ENCODE measurements around the gene FBP1. TPM values are rescaled to one million over a fixed set of nuclear protein-coding genes. Genes with fewer than 3 reads are reported as not detected.

Gene FBP1
- total RNA-seq, 2 experiments from 2014 or later, result 3.0 to 3.6 TPM

DNA sequence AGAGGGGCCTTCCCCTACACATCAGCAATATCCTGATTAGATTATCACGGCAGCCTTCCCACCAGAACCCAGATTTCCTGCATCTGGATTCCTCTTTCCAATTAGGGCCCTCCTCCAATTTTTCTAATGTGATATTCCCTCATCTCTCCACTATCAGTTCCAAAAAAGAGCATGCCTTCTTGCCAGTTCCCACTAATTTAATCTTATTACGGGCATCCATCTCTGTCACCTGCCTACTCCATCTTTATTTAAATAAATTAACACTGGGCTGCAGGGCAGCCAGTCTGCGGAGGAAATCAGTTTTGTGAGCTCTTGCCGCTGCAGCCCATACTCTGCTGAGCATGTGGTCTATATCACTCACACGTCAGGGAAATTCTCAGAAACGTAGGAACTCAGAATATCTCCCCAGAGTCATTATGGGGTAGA, 29.1 kb downstream of the FBP1 start:
- CTCF ChIA-PET, result no interaction called here
- no peak overlapping the region for H3K27ac Mint-ChIP-seq
- TF ChIP-seq, protein P1, sequence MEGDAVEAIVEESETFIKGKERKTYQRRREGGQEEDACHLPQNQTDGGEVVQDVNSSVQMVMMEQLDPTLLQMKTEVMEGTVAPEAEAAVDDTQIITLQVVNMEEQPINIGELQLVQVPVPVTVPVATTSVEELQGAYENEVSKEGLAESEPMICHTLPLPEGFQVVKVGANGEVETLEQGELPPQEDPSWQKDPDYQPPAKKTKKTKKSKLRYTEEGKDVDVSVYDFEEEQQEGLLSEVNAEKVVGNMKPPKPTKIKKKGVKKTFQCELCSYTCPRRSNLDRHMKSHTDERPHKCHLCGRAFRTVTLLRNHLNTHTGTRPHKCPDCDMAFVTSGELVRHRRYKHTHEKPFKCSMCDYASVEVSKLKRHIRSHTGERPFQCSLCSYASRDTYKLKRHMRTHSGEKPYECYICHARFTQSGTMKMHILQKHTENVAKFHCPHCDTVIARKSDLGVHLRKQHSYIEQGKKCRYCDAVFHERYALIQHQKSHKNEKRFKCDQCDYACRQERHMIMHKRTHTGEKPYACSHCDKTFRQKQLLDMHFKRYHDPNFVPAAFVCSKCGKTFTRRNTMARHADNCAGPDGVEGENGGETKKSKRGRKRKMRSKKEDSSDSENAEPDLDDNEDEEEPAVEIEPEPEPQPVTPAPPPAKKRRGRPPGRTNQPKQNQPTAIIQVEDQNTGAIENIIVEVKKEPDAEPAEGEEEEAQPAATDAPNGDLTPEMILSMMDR (IDR thresholded peaks at IDR 0.05), result no peak
- ATAC-seq (ENCODE audit: poor library complexity) (no peak), DNase-seq (no peak)
- Histone ChIP-seq H3K4me3 (ENCODE audit: low read length) (no peak overlapping the region), H3K27ac (ENCODE audit: low read depth in 1 of 2, low read length in 2 of 2) (no peak overlapping the region), H3K27me3 (ENCODE audit: control insufficient read depth in 1 of 2, insufficient read depth in 2 of 2, low read length in 2 of 2) (no peaks in the 10 kb centered on the region), H3K9me3 (ENCODE audit: control insufficient read depth in 1 of 2, insufficient read depth in 1 of 2, low read length in 2 of 2) (no peaks in the 10 kb centered on the region), H3K4me1 (ENCODE audit: insufficient read depth, low read length) (peaks cover 10% of the 10 kb centered on the region), H3K36me3 (ENCODE audit: insufficient read depth, low read length) (no peaks in the 10 kb centered on the region)
- no peaks in the 10 kb centered on the region for H3K9me3 Mint-ChIP-seq
- intact Hi-C loops (cut with DNase I, micrococcal nuclease), result no loop called here
- peaks cover 10% of the 10 kb centered on the region for H3K4me1 Mint-ChIP-seq (ENCODE audit: low read depth)
- POLR2A ChIA-PET, result no interaction called here
- H3K27me3 Mint-ChIP-seq, result peaks cover 30% of the 10 kb centered on the region
- no peak overlapping the region for H3K4me3 Mint-ChIP-seq
- peaks cover 4% of the 10 kb centered on the region for H3K36me3 Mint-ChIP-seq (ENCODE audit: low read depth)

DNA sequence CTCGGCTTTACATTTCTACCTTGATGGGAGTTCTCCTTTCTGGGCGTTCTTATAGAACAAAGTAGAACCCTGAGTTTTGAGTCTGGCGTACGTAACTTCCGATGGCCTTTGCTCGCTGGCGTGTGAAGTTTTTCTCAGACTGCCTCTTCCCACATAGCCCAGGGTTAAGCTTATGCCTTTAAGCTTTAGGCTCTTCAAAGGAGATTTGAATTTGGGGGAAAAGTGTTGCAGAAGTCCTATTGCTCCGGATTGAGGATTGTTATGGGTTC, 32.0 kb downstream of the FBP1 start:
- POLR2A ChIA-PET, result no interaction called here
- ATAC-seq (ENCODE audit: poor library complexity) (no peak), DNase-seq (no peak)
- no peak overlapping the region for H3K27ac Mint-ChIP-seq
- H3K4me1 Mint-ChIP-seq (ENCODE audit: low read depth), result peaks cover 17% of the 10 kb centered on the region
- TF ChIP-seq, protein P1 (IDR thresholded peaks at IDR 0.05), result no peak
- H3K4me3 ChIP-seq (ENCODE audit: low read length), result no peak overlapping the region
- H3K9me3 Mint-ChIP-seq, result no peaks in the 10 kb centered on the region
- CTCF ChIA-PET, result no interaction called here
- no peak overlapping the region for H3K4me3 Mint-ChIP-seq
- peaks cover 15% of the 10 kb centered on the region for H3K4me1 ChIP-seq (ENCODE audit: insufficient read depth, low read length)
- intact Hi-C loops (cut with DNase I, micrococcal nuclease), result no loop called here
- no peaks in the 10 kb centered on the region for H3K36me3 ChIP-seq (ENCODE audit: insufficient read depth, low read length)
- H3K27me3 Mint-ChIP-seq, result peaks cover 25% of the 10 kb centered on the region
- no peak overlapping the region for H3K27ac ChIP-seq (ENCODE audit: low read depth in 1 of 2, low read length in 2 of 2)
- H3K27me3 ChIP-seq (ENCODE audit: control insufficient read depth in 1 of 2, insufficient read depth in 2 of 2, low read length in 2 of 2), result no peaks in the 10 kb centered on the region
- no peaks in the 10 kb centered on the region for H3K9me3 ChIP-seq (ENCODE audit: control insufficient read depth in 1 of 2, insufficient read depth in 1 of 2, low read length in 2 of 2)
- H3K36me3 Mint-ChIP-seq (ENCODE audit: low read depth), result peaks cover 4% of the 10 kb centered on the region

DNA sequence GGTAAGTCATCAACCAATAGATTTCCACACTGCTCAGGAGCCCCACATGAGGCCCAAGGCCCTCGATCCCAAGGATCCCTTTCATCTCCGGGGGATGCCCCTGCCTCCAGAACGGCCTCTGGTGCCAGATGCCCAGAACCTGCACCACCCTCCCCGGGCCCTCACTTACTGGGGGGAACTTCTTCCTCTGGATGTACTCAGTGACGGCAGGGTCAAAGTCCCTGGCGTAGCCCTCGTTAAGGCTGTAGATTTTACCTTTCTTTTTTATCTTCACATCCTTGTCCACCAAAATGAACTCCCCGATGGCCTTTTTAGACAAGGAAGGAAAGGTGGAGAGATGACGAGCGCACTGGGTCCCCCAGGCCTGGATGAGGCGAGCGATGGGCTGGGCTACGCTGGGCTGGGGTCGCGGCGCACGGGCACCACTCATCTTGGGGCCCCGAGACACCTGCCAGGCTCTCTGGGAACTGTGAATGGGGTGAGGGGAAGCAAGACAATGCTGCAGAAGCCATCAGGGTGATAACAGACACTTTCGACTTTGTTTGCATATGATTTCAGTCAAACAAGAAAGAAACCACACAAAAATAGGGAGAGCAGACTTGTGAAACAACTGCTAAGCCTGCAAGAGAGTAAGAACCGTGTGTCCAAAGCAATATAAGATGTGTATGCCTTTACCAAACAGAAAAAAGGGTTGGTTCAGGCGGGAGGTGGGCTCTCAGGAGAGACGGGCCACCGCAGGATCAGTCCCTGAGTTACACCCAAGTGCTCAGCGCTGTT, 32.5 kb downstream of the FBP1 start:
- Histone ChIP-seq H3K27ac (ENCODE audit: low read depth in 1 of 2, low read length in 2 of 2) (no peak overlapping the region), H3K9me3 (ENCODE audit: control insufficient read depth in 1 of 2, insufficient read depth in 1 of 2, low read length in 2 of 2) (no peaks in the 10 kb centered on the region), H3K4me1 (ENCODE audit: insufficient read depth, low read length) (peaks cover 11% of the 10 kb centered on the region), H3K36me3 (ENCODE audit: insufficient read depth, low read length) (no peaks in the 10 kb centered on the region), H3K4me3 (ENCODE audit: low read length) (no peak overlapping the region), H3K27me3 (ENCODE audit: control insufficient read depth in 1 of 2, insufficient read depth in 2 of 2, low read length in 2 of 2) (no peaks in the 10 kb centered on the region)
- Mint-ChIP-seq H3K36me3 (ENCODE audit: low read depth) (peaks cover 4% of the 10 kb centered on the region), H3K27ac (no peak overlapping the region), H3K4me3 (no peak overlapping the region), H3K9me3 (no peaks in the 10 kb centered on the region), H3K4me1 (ENCODE audit: low read depth) (peaks cover 12% of the 10 kb centered on the region), H3K27me3 (peaks cover 21% of the 10 kb centered on the region)
- ChIA-PET CTCF (no interaction called here), POLR2A (no interaction called here)
- TF ChIP-seq, protein P1 (IDR thresholded peaks at IDR 0.05), result no peak
- intact Hi-C loops (cut with DNase I, micrococcal nuclease), result no loop called here
- DNase-seq (no peak), ATAC-seq (ENCODE audit: poor library complexity) (no peak)
